Trophoblast cell (in vitro differentiated cells and primary cell): ENCODE results near the gene RAB3C.

Experiments used
- DNase-seq, 2 donors: peaks; one replicate each; pipeline ENCODE4 v3.0.0-alpha.2; 2016
- H2AFZ ChIP-seq: 2 replicates; pipeline ENCODE4 v1.6.1; 2013; ENCODE audit warnings: low read length, moderate library complexity, mild to moderate bottlenecking; ENCODE audit not compliant: insufficient read depth, poor library complexity
- H2AK5ac ChIP-seq: 2 replicates; pipeline ENCODE4 v1.6.1; 2013; ENCODE audit warnings: mild to moderate bottlenecking, low read length
- H2BK120ac ChIP-seq: 2 replicates; pipeline ENCODE4 v1.6.1; 2013; ENCODE audit warnings: low read length, mild to moderate bottlenecking, moderate library complexity; ENCODE audit not compliant: insufficient read depth, poor library complexity
- H2BK12ac ChIP-seq: 2 replicates; pipeline ENCODE4 v1.6.1; 2013; ENCODE audit warnings: mild to moderate bottlenecking, low read length, moderate library complexity
- H2BK5ac ChIP-seq: 2 replicates; pipeline ENCODE4 v1.6.1; 2013; ENCODE audit warnings: low read length, low read depth, moderate library complexity, mild to moderate bottlenecking; ENCODE audit not compliant: poor library complexity
- H3K14ac ChIP-seq: 2 replicates; pipeline ENCODE4 v1.6.1; 2013; ENCODE audit warnings: mild to moderate bottlenecking, low read length
- H3K18ac ChIP-seq: 2 replicates; pipeline ENCODE4 v1.6.1; 2013; ENCODE audit warnings: mild to moderate bottlenecking, low read length
- H3K23ac ChIP-seq: 2 replicates; pipeline ENCODE4 v1.6.1; 2013; ENCODE audit warnings: low read length
- H3K27ac ChIP-seq: 2 replicates; pipeline ENCODE4 v1.5.1; 2013; ENCODE audit warnings: low read depth, mild to moderate bottlenecking, inconsistent platforms, low read length, moderate library complexity
- H3K27me3 ChIP-seq: 2 replicates; pipeline ENCODE4 v1.6.1; 2013; ENCODE audit warnings: inconsistent platforms, mild to moderate bottlenecking, low read length, moderate library complexity; ENCODE audit not compliant: insufficient read depth
- H3K36me3 ChIP-seq, 2 experiments: 1 replicate in 1 of 2; 2 replicates in 1 of 2; pipeline ENCODE4 v1.6.1; 2013; ENCODE audit warnings: low read length in 2 of 2, mild to moderate bottlenecking in 2 of 2, moderate library complexity in 1 of 2; ENCODE audit not compliant: insufficient read depth in 2 of 2, control insufficient read depth in 1 of 2
- H3K4ac ChIP-seq: 2 replicates; pipeline ENCODE4 v1.6.1; 2013; ENCODE audit warnings: low read depth, mild to moderate bottlenecking, low read length, moderate library complexity
- H3K4me1 ChIP-seq, 2 experiments: 1 replicate in 1 of 2; 2 replicates in 1 of 2; pipeline ENCODE4 v1.6.1; 2013; ENCODE audit warnings: low read length in 2 of 2, mild to moderate bottlenecking in 2 of 2, moderate library complexity in 1 of 2; ENCODE audit not compliant: insufficient read depth in 2 of 2, control insufficient read depth in 1 of 2
- H3K4me2 ChIP-seq: 2 replicates; pipeline ENCODE4 v1.6.1; 2013; ENCODE audit warnings: inconsistent platforms, mild to moderate bottlenecking, low read length, moderate library complexity
- H3K4me3 ChIP-seq: 2 replicates; pipeline ENCODE4 v1.5.1; 2013; ENCODE audit warnings: mild to moderate bottlenecking, low read depth, low read length, inconsistent platforms
- H3K79me1 ChIP-seq: one replicate; pipeline ENCODE4 v1.6.1; 2013; ENCODE audit warnings: low read length
- H3K79me2 ChIP-seq: 2 replicates; pipeline ENCODE4 v1.6.1; 2013; ENCODE audit warnings: low read length, mild to moderate bottlenecking; ENCODE audit not compliant: control insufficient read depth, insufficient read depth, poor library complexity
- H3K9ac ChIP-seq: 2 replicates; pipeline ENCODE4 v1.6.1; 2013; ENCODE audit warnings: mild to moderate bottlenecking, low read length
- H3K9me3 ChIP-seq: 2 replicates; pipeline ENCODE4 v1.6.1; 2013; ENCODE audit warnings: low read depth, mild to moderate bottlenecking, control low read depth, inconsistent platforms, low read length; ENCODE audit not compliant: insufficient read depth
- H4K12ac ChIP-seq: 2 replicates; pipeline ENCODE4 v1.6.1; 2013; ENCODE audit warnings: low read depth, mild to moderate bottlenecking, low read length, moderate library complexity
- H4K8ac ChIP-seq: 2 replicates; pipeline ENCODE4 v1.6.1; 2013; ENCODE audit warnings: low read depth, mild to moderate bottlenecking, low read length, moderate library complexity
- H4K91ac ChIP-seq: one replicate; pipeline ENCODE4 v1.6.1; 2013; ENCODE audit warnings: low read depth, mild to moderate bottlenecking, low read length, moderate library complexity
- WGBS: extraction: QIAGEN DNeasy Blood & Tissue Kit; methylation state at CpG from one replicate; pipeline ENCODE4 v1.1.7; 2013; ENCODE audit warnings: missing lambda C conversion rate; ENCODE audit not compliant: insufficient read length, insufficient coverage; ENCODE audit errors: extremely low coverage; 5-methylcytosine and 5-hydroxymethylcytosine counted together

The RAB3C gene

GRCh38 chr5:58787987-58788386, 205.1 kb downstream of the RAB3C start:
- no peaks in the 10 kb centered on the region for H3K79me1 ChIP-seq
- H3K4me3 ChIP-seq: no peak overlapping the region
- H3K4ac ChIP-seq: no peak overlapping the region
- H3K23ac ChIP-seq: no peak overlapping the region
- H3K4me2 ChIP-seq: no peak overlapping the region
- no peak overlapping the region for H3K9ac ChIP-seq
- no peak overlapping the region for H4K91ac ChIP-seq
- WGBS: no CpG with 5 or more reads among the region's 3 CpGs
- H3K18ac ChIP-seq: no peak overlapping the region
- H3K79me2 ChIP-seq: no peaks in the 10 kb centered on the region
- H3K27ac ChIP-seq: no peak overlapping the region
- H4K8ac ChIP-seq: no peak overlapping the region
- no peak overlapping the region for H4K12ac ChIP-seq
- no peak overlapping the region for H2AK5ac ChIP-seq
- no peak overlapping the region for H2BK12ac ChIP-seq
- H3K4me1 ChIP-seq: no peaks in the 10 kb centered on the region
- H2AFZ ChIP-seq: no peak overlapping the region
- no peaks in the 10 kb centered on the region for H3K36me3 ChIP-seq
- H2BK120ac ChIP-seq: no peak overlapping the region
- DNase-seq: no peak
- H3K14ac ChIP-seq: no peak overlapping the region
- no peaks in the 10 kb centered on the region for H3K9me3 ChIP-seq
- no peaks in the 10 kb centered on the region for H3K27me3 ChIP-seq
- no peak overlapping the region for H2BK5ac ChIP-seq

GRCh38 chr5:58793888-58794657, 211.2 kb downstream of the RAB3C start:
- no peak overlapping the region for H3K9ac ChIP-seq
- H2BK5ac ChIP-seq: no peak overlapping the region
- no peak overlapping the region for H3K27ac ChIP-seq
- H3K4ac ChIP-seq: no peak overlapping the region
- no peak overlapping the region for H3K18ac ChIP-seq
- no peaks in the 10 kb centered on the region for H3K9me3 ChIP-seq
- H3K79me2 ChIP-seq: no peaks in the 10 kb centered on the region
- H3K27me3 ChIP-seq: no peaks in the 10 kb centered on the region
- H2BK120ac ChIP-seq: no peak overlapping the region
- H2AK5ac ChIP-seq: no peak overlapping the region
- H2AFZ ChIP-seq: no peak overlapping the region
- no peak overlapping the region for H3K4me2 ChIP-seq
- no peaks in the 10 kb centered on the region for H3K36me3 ChIP-seq
- H3K14ac ChIP-seq: no peak overlapping the region
- H4K8ac ChIP-seq: no peak overlapping the region
- H2BK12ac ChIP-seq: no peak overlapping the region
- no peaks in the 10 kb centered on the region for H3K79me1 ChIP-seq
- no peak overlapping the region for H3K4me3 ChIP-seq
- H3K4me1 ChIP-seq: no peaks in the 10 kb centered on the region
- no peak overlapping the region for H4K12ac ChIP-seq
- WGBS: no CpG with 5 or more reads among the region's 4 CpGs
- no peak overlapping the region for H4K91ac ChIP-seq
- no peak overlapping the region for H3K23ac ChIP-seq
- no peak for DNase-seq

- no peak overlapping the region for H2AFZ ChIP-seq
- H2BK120ac ChIP-seq: no peak overlapping the region
- H2BK5ac ChIP-seq: no peak overlapping the region
- H4K12ac ChIP-seq: no peak overlapping the region
- H3K79me2 ChIP-seq: no peaks in the 10 kb centered on the region
- H3K27me3 ChIP-seq: no peaks in the 10 kb centered on the region
- H3K4me1 ChIP-seq: no peaks in the 10 kb centered on the region
- no peak overlapping the region for H3K18ac ChIP-seq
- H3K23ac ChIP-seq: no peak overlapping the region
- H3K4me3 ChIP-seq: no peak overlapping the region
- H3K36me3 ChIP-seq: no peaks in the 10 kb centered on the region
- WGBS: no CpG with 5 or more reads among the region's 4 CpGs
- H3K27ac ChIP-seq: no peak overlapping the region
- no peak overlapping the region for H4K91ac ChIP-seq
- no peak overlapping the region for H2AK5ac ChIP-seq
- no peak overlapping the region for H3K4me2 ChIP-seq
- no peak overlapping the region for H2BK12ac ChIP-seq
- H3K9ac ChIP-seq: no peak overlapping the region
- DNase-seq: peak; percentile 19 to 37
- H3K79me1 ChIP-seq: no peaks in the 10 kb centered on the region
- H3K4ac ChIP-seq: no peak overlapping the region
- H4K8ac ChIP-seq: no peak overlapping the region
- no peaks in the 10 kb centered on the region for H3K9me3 ChIP-seq
- no peak overlapping the region for H3K14ac ChIP-seq
These were observed 212.0 kb downstream of the RAB3C start for GRCh38 chr5:58794875-58795274.

GRCh38 chr5:58795327-58795726, 212.5 kb downstream of the RAB3C start:
- Histone ChIP-seq H3K23ac (no peak overlapping the region), H4K8ac (no peak overlapping the region), H3K18ac (no peak overlapping the region), H2AFZ (no peak overlapping the region), H4K12ac (no peak overlapping the region), H2BK5ac (no peak overlapping the region), H4K91ac (no peak overlapping the region), H2BK12ac (no peak overlapping the region), H2AK5ac (no peak overlapping the region), H3K14ac (no peak overlapping the region), H3K79me1 (no peaks in the 10 kb centered on the region), H3K4me3 (no peak overlapping the region), H3K79me2 (no peaks in the 10 kb centered on the region), H3K4me2 (no peak overlapping the region), H3K4ac (no peak overlapping the region), H3K27me3 (no peaks in the 10 kb centered on the region), H2BK120ac (no peak overlapping the region), H3K27ac (no peak overlapping the region), H3K9ac (no peak overlapping the region), H3K4me1 (no peaks in the 10 kb centered on the region), H3K9me3 (no peaks in the 10 kb centered on the region), H3K36me3 (no peaks in the 10 kb centered on the region)
- no peak for DNase-seq
